BJ (cell line): ENCODE measurements around the gene RNF138. TPM values are rescaled to one million over a fixed set of nuclear protein-coding genes. Genes with fewer than 3 reads are reported as not detected.

Experiments
- CTCF ChIA-PET: fragments of 350-600 bp; formaldehyde crosslinking; extraction: SDS; loops from one replicate; lab custom pipeline; 2021; ENCODE audit warnings: antibody characterized with exemption, inconsistent platforms; lab: Yijun Ruan, JAX
- POLR2A ChIA-PET: fragments of 300-600 bp; sonication (Branson Sonifier 250); formaldehyde crosslinking; extraction: SDS; loops from one replicate; lab custom pipeline; 2021; ENCODE audit warnings: antibody characterized with exemption; lab: Charles Lee
- DNase-seq: peaks from one replicate; pipeline ENCODE4 v3.0.0-alpha.2; 2011; ENCODE audit warnings: low read depth
- H3K27me3 ChIP-seq: 2 replicates; pipeline ENCODE4 v1.6.0; 2011; ENCODE audit warnings: low read length; ENCODE audit not compliant: control insufficient read depth, insufficient read depth
- H3K36me3 ChIP-seq: 2 replicates; pipeline ENCODE4 v1.5.1; 2011; ENCODE audit warnings: low read length; ENCODE audit not compliant: control insufficient read depth, insufficient read depth
- H3K4me3 ChIP-seq: 2 replicates; pipeline ENCODE4 v1.5.1; 2011; ENCODE audit warnings: low read depth, mild to moderate bottlenecking, control low read depth, low read length
- polyA plus RNA-seq: library from polyadenylated mRNA; depleted of rRNA; stranded (reverse); fragments of >200 nt; gene quantifications from 2 replicates; pipeline ENCODE4 v1.2.3, GENCODE V29; 2011
- TF ChIP-seq, protein P1 (sequence below): IDR thresholded peaks from 2 replicates; pipeline ENCODE4 v1.5.1; 2011; ENCODE audit warnings: low read depth, mild to moderate bottlenecking, control low read depth, inconsistent platforms, low read length, moderate library complexity; ENCODE audit not compliant: insufficient read depth

The RNF138 gene
- polyA plus RNA-seq, 1 experiment = 12.3 TPM

DNA sequence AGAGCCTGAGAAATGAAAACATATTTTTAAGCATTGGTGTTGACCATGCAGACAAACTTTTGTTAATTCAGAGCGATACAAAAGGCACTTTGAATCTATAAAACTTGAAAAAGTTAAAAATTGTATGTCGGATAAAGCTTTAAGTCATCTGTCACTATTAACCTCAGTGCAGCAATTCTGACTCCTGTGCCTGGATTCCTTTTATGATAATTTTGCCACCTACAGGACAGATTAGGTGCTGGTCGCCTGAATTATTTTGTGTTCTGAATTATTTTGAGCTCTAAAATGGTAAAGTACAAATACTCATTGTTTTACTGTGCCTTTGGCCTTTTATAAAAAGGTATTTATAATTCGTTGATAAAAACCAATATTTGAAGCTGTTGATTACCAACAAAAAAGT is 19.4 kb upstream of the RNF138 start:
- POLR2A ChIA-PET = no interaction called here
- TF ChIP-seq, protein P1, sequence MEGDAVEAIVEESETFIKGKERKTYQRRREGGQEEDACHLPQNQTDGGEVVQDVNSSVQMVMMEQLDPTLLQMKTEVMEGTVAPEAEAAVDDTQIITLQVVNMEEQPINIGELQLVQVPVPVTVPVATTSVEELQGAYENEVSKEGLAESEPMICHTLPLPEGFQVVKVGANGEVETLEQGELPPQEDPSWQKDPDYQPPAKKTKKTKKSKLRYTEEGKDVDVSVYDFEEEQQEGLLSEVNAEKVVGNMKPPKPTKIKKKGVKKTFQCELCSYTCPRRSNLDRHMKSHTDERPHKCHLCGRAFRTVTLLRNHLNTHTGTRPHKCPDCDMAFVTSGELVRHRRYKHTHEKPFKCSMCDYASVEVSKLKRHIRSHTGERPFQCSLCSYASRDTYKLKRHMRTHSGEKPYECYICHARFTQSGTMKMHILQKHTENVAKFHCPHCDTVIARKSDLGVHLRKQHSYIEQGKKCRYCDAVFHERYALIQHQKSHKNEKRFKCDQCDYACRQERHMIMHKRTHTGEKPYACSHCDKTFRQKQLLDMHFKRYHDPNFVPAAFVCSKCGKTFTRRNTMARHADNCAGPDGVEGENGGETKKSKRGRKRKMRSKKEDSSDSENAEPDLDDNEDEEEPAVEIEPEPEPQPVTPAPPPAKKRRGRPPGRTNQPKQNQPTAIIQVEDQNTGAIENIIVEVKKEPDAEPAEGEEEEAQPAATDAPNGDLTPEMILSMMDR = peak; percentile 15; the same call in 1 of the 2 replicates
- Histone ChIP-seq H3K4me3 (no peak overlapping the region), H3K36me3 (no peaks in the 10 kb centered on the region), H3K27me3 (no peaks in the 10 kb centered on the region)
- CTCF ChIA-PET = interaction anchor here (0.8 kb wide), 1 partner anchor 22 kb away, joined by 3 read pairs; no protein-coding TSS in a partner anchor
- no peak for DNase-seq

- H3K36me3 ChIP-seq = no peaks in the 10 kb centered on the region
- no peaks in the 10 kb centered on the region for H3K27me3 ChIP-seq
- H3K4me3 ChIP-seq = no peak overlapping the region
- ChIA-PET POLR2A (no interaction called here), CTCF (no interaction called here)
- DNase-seq = no peak
- TF ChIP-seq, protein P1 = no peak
These were observed 17.5 kb upstream of the RNF138 start for GRCh38 chr18:32074206-32074605.

DNA sequence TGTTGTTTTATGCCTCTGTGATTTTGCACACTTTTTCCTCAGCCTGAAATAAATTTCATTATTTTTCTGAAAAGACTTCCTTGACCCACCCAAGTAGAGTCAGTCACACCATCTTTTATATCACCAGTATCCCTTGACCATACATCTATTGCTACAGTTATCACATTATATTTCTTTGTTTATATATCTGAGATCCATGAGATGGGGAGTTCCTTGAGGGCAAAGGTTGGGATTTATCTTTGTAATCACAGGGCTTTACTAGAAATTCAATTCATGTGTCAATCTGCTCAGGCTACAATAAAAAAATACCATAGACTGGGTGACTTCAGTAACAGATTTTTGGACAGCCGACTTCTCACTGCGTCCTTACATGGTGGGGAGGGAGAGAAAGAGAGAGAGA is 12.8 kb upstream of the RNF138 start:
- H3K36me3 ChIP-seq = no peaks in the 10 kb centered on the region
- TF ChIP-seq, protein P1 = no peak
- no peaks in the 10 kb centered on the region for H3K27me3 ChIP-seq
- no peak for DNase-seq
- ChIA-PET POLR2A (interaction anchor here (0.5 kb wide), 1 partner anchor 11 kb away, joined by 3 read pairs; no protein-coding TSS in a partner anchor), CTCF (no interaction called here)
- no peak overlapping the region for H3K4me3 ChIP-seq

DNA sequence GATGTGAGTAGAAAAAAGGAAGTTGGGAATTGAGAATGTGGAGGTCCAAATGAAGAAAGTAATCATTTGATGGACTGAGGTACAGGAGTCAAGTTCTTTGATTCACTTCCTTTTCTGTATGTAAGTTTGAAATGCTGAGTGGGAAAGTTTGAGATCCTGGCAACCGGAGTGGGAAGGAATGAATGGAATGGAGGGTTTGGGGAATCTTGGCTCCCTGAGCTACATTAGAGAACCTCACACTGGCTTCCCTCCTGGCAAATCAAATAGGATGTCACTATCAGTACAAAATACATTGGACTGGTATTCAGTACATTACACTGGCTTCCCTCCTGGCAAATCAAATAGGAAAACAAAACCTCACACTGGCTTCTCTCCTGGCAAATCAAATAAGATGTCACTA is 9.8 kb upstream of the RNF138 start:
- no peaks in the 10 kb centered on the region for H3K36me3 ChIP-seq
- no peak overlapping the region for H3K4me3 ChIP-seq
- ChIA-PET CTCF (no interaction called here), POLR2A (no interaction called here)
- DNase-seq = no peak
- no peaks in the 10 kb centered on the region for H3K27me3 ChIP-seq
- TF ChIP-seq, protein P1 = no peak

GRCh38 chr18:32083781-32084180 is 7.9 kb upstream of the RNF138 start:
- POLR2A ChIA-PET = no interaction called here
- Histone ChIP-seq H3K36me3 (no peaks in the 10 kb centered on the region), H3K4me3 (no peak overlapping the region), H3K27me3 (no peaks in the 10 kb centered on the region)
- CTCF ChIA-PET = interaction anchor here (0.7 kb wide), 1 partner anchor 886 kb away, joined by 3 read pairs; no protein-coding TSS in a partner anchor
- no peak for DNase-seq
- TF ChIP-seq, protein P1 = no peak
